Endothelial cell of umbilical vein (primary cell): ENCODE data around the gene KLHL5.

ENCODE experiments used
- MYC ChIP-seq: IDR thresholded peaks from one replicate; pipeline ENCODE4 v1.6.1; 2011; ENCODE audit warnings: mild to moderate bottlenecking, low read depth, low read length
- POLR2AphosphoS5 ChIP-seq: IDR thresholded peaks from 2 replicates; pipeline ENCODE4 v1.6.1; 2012; ENCODE audit warnings: low read depth, mild to moderate bottlenecking, control low read depth, low read length, moderate library complexity; ENCODE audit not compliant: insufficient read depth
- TF ChIP-seq, protein P1 (sequence below), 2 donors: IDR thresholded peaks; 1 replicate in 1 of 2; 2 replicates in 1 of 2; pipeline ENCODE4 v1.5.1; 2011; ENCODE audit warnings: low read length in 2 of 2, mild to moderate bottlenecking in 2 of 2, moderate library complexity in 2 of 2, control low read depth in 1 of 2, inconsistent platforms in 1 of 2, low read depth in 1 of 2; ENCODE audit not compliant: insufficient read depth in 1 of 2; ENCODE audit errors: extremely low read depth in 1 of 2

DNA sequence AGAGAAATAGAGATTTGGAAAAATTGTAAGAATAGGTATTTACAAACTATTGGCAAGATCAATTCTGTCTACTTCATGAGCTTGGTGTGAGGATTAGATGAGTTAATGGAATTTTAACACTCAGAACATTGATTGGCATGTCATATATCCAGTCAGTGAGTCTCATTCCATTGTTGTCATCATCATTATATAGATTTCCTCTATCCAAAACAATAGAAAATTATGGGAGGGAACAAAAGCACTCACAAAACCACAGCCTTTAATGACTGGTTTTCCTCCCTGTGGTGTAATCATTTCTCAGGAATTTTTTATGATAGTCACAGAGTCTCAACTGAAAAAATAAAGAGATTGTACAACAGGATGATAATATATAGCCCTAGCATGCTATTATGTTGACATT lies 21.1 kb downstream of the KLHL5 start:
- TF ChIP-seq, protein P1, sequence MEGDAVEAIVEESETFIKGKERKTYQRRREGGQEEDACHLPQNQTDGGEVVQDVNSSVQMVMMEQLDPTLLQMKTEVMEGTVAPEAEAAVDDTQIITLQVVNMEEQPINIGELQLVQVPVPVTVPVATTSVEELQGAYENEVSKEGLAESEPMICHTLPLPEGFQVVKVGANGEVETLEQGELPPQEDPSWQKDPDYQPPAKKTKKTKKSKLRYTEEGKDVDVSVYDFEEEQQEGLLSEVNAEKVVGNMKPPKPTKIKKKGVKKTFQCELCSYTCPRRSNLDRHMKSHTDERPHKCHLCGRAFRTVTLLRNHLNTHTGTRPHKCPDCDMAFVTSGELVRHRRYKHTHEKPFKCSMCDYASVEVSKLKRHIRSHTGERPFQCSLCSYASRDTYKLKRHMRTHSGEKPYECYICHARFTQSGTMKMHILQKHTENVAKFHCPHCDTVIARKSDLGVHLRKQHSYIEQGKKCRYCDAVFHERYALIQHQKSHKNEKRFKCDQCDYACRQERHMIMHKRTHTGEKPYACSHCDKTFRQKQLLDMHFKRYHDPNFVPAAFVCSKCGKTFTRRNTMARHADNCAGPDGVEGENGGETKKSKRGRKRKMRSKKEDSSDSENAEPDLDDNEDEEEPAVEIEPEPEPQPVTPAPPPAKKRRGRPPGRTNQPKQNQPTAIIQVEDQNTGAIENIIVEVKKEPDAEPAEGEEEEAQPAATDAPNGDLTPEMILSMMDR (IDR thresholded peaks at IDR 0.05; ENCODE audit: extremely low read depth in 1 of 2, insufficient read depth in 1 of 2, low read depth in 1 of 2, low read length in 2 of 2) = no peak
- TF ChIP-seq POLR2AphosphoS5 (no peak), MYC (no peak)
